Measurements from ENCODE around the gene PARD3B. TPM values are rescaled to one million over a fixed set of nuclear protein-coding genes. Genes with fewer than 3 reads are reported as not detected.

PARD3B gene
- total and polyA plus RNA-seq, 2 of the 4 experiments (the other 2 are of a cell fraction): 3.3 to 15.6 TPM

DNA sequence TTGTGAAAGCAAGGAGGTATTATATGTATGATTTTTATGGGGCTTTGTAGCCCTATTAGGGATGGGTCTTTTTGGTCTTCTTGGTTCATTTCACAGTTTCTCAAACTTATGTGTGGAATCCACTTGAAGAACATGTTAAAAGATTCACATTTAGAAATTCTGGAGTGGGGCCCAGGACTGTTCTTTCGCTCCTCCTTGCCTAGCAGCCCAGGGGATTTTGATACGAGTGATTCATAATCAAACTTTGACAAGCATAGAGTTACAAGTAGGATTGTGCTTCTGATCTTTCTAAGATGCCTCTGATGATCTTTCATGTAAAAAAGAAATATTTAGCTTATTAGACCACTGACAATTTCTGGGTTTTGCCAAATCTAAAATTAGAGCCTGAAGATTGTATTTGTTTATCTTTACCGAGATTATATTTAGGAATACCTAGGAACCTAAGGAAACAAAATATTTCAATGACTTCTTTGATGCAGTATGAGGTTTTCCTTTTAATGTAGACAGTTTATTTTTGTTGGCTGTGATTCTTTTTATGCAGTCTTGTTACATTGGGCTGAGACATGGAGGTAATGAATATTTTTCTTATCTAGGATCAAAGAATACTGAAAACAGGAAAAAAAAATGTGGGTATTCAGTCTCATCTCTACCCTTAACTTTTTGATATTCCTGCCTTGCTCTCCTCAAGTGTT is 324.0 kb downstream of the PARD3B start:
- H3K27me3 ChIP-seq (ENCODE audit: control insufficient read depth, insufficient read depth, low read length): no peaks in the 10 kb centered on the region

More for the DNA sequence above, 324.0 kb downstream of the PARD3B start:
- in situ Hi-C loops (cut with MboI; ENCODE audit: low sequenced_read_pairs) (loop anchor here (25.0 kb wide), 1 partner anchor 532 kb away; no protein-coding TSS in a partner anchor), dilution Hi-C loops (cut with HindIII; ENCODE audit: low sequenced_read_pairs, unreplicated experiment) (no loop called here), intact Hi-C loops (cut with micrococcal nuclease) (no loop called here)
- H2BK20ac ChIP-seq (ENCODE audit: low read depth, low read length): no peak overlapping the region
- no peak overlapping the region for H4K5ac ChIP-seq (ENCODE audit: low read depth, low read length)
- no peak overlapping the region for H2AK9ac ChIP-seq (replicated peaks; ENCODE audit: low read depth, low read length, poor library complexity)
- peak overlapping the region; percentile 51 for H3K4me2 ChIP-seq (ENCODE audit: low read depth, low read length)
- H2AK5ac ChIP-seq (ENCODE audit: low read depth, low read length): no peak overlapping the region
- TF ChIP-seq, protein P1, sequence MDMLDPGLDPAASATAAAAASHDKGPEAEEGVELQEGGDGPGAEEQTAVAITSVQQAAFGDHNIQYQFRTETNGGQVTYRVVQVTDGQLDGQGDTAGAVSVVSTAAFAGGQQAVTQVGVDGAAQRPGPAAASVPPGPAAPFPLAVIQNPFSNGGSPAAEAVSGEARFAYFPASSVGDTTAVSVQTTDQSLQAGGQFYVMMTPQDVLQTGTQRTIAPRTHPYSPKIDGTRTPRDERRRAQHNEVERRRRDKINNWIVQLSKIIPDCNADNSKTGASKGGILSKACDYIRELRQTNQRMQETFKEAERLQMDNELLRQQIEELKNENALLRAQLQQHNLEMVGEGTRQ (IDR thresholded peaks at IDR 0.05; ENCODE audit: low read depth, low read length): no peak
- no peak for TF ChIP-seq CEBPB (IDR thresholded peaks at IDR 0.05; ENCODE audit: low read depth, low read length)
- no peak for TF ChIP-seq CHD1 (IDR thresholded peaks at IDR 0.05; ENCODE audit: low read depth, low read length)
- no peak for TF ChIP-seq SMC3 (IDR thresholded peaks at IDR 0.05; ENCODE audit: low read depth, low read length)
- no peak for TF ChIP-seq MXI1 (IDR thresholded peaks at IDR 0.05; ENCODE audit: borderline replicate concordance, low read depth, low read length)
- no peak for TF ChIP-seq RCOR1 (IDR thresholded peaks at IDR 0.05; ENCODE audit: insufficient replicate concordance, low read length)
- no peak overlapping the region for H2BK120ac ChIP-seq (ENCODE audit: low read depth, low read length)
- no peaks in the 10 kb centered on the region for H3K9me3 ChIP-seq (ENCODE audit: control insufficient read depth, insufficient read depth, low read length)
- ChIA-PET CTCF (no interaction called here), POLR2A (ENCODE audit: unreplicated experiment) (no interaction called here)
- H3K4me1 ChIP-seq (ENCODE audit: control insufficient read depth, insufficient read depth, low read length): peaks cover 4% of the 10 kb centered on the region
- no peak overlapping the region for H3K56ac ChIP-seq (ENCODE audit: extremely low read depth, insufficient read depth, low read length)
- WGBS, 2 experiments (ENCODE audit: extremely low coverage in 2 of 2, insufficient read length in 1 of 2): no CpG with 5 or more reads among the region's 3 CpGs
- no peak overlapping the region for H3K14ac ChIP-seq (replicated peaks; ENCODE audit: low read depth, low read length)
- H3K23ac ChIP-seq (ENCODE audit: low read depth, low read length): no peak overlapping the region
- H3K4ac ChIP-seq (ENCODE audit: low read depth, low read length): no peak overlapping the region
- H3K18ac ChIP-seq (ENCODE audit: low read depth, low read length): no peak overlapping the region
- no peak overlapping the region for H4K91ac ChIP-seq (ENCODE audit: insufficient read depth, low read depth, low read length)
- no peak overlapping the region for H2BK5ac ChIP-seq (ENCODE audit: low read depth, low read length, poor library complexity, severe bottlenecking)
- no peaks in the 10 kb centered on the region for H3K36me3 ChIP-seq (ENCODE audit: control insufficient read depth, insufficient read depth, low read length)
- H3K9ac ChIP-seq (ENCODE audit: low read depth, low read length): no peak overlapping the region
- no peak overlapping the region for H3K27ac ChIP-seq (ENCODE audit: insufficient read depth, low read length)
- no peak overlapping the region for H2BK15ac ChIP-seq (ENCODE audit: low read depth, low read length)
- H3K9me1 ChIP-seq (ENCODE audit: insufficient read depth, low read length): peaks cover 6% of the 10 kb centered on the region; the same call in 1 of the 2 replicates
- no peak overlapping the region for H4K8ac ChIP-seq (ENCODE audit: low read depth in 2 of 2, low read length in 2 of 2)
- BruUV-seq (replicated peaks): no TSS peak
- DNase-seq: peak; percentile 31
- H3K79me1 ChIP-seq (ENCODE audit: low read depth in 1 of 2, low read length in 2 of 2): peaks cover 4 to 23% of the 10 kb centered on the region in 2 experiments
- H2AFZ ChIP-seq (replicated peaks; ENCODE audit: low read length, poor library complexity): no peak overlapping the region
- H4K20me1 ChIP-seq (ENCODE audit: insufficient read depth, low read length): peaks cover 4% of the 10 kb centered on the region; the same call in 1 of the 2 replicates
- peak; percentile 29; the same call in 1 of the 2 replicates for ATAC-seq (ENCODE audit: low read depth)
- no peak overlapping the region for H3K4me3 ChIP-seq (ENCODE audit: insufficient read depth, low read depth, low read length)
